HEK293T (cell line): ENCODE results near the gene MTREX.

Source experiments
- CTCF ChIA-PET: fragments of 350-600 bp; formaldehyde crosslinking; extraction: SDS; loops from one replicate; lab custom pipeline; 2021; ENCODE audit warnings: antibody characterized with exemption, inconsistent platforms; lab: Yijun Ruan, JAX
- POLR2A ChIA-PET: fragments of 350-600 bp; formaldehyde crosslinking; extraction: SDS; loops from one replicate; lab custom pipeline; 2020; ENCODE audit warnings: antibody characterized with exemption, inconsistent platforms; lab: Yijun Ruan, JAX
- DNase-seq: peaks from one replicate; pipeline ENCODE4 v3.0.0; 2012; ENCODE audit warnings: mixed read lengths; ENCODE audit errors: extremely low spot score
- ARNT ChIP-seq: fragments of 450-650 bp; IDR thresholded peaks from 2 replicates; pipeline ENCODE4 v1.6.1; 2017; ENCODE audit warnings: mild to moderate bottlenecking
- BHLHE40 ChIP-seq: fragments of 450-650 bp; IDR thresholded peaks from 2 replicates; pipeline ENCODE4 v1.6.1; 2016; ENCODE audit warnings: mild to moderate bottlenecking, moderate library complexity, borderline replicate concordance
- CTBP1 ChIP-seq: fragments of 450-650 bp; IDR thresholded peaks from 2 replicates; pipeline ENCODE4 v1.6.1; 2016; ENCODE audit warnings: borderline replicate concordance
- ELF4 ChIP-seq: fragments of 450-650 bp; IDR thresholded peaks from 2 replicates; pipeline ENCODE4 v1.6.1; 2017; ENCODE audit warnings: antibody characterized with exemption
- FOXA1 ChIP-seq: fragments of 450-650 bp; IDR thresholded peaks from 2 replicates; pipeline ENCODE4 v1.6.1; 2016; ENCODE audit warnings: mild to moderate bottlenecking
- FOXK2 ChIP-seq: fragments of 450-650 bp; IDR thresholded peaks from 2 replicates; pipeline ENCODE4 v1.6.1; 2016; ENCODE audit warnings: mild to moderate bottlenecking
- FOXM1 ChIP-seq: fragments of 450-650 bp; IDR thresholded peaks from 2 replicates; pipeline ENCODE4 v1.6.1; 2017; ENCODE audit warnings: mild to moderate bottlenecking, borderline replicate concordance
- HDGF ChIP-seq: fragments of 450-650 bp; IDR thresholded peaks from 2 replicates; pipeline ENCODE4 v1.6.1; 2017; ENCODE audit warnings: antibody characterized with exemption, borderline replicate concordance
- L3MBTL2 ChIP-seq: fragments of 450-650 bp; conservative IDR thresholded peaks from 2 replicates; pipeline ENCODE4 v1.6.1; 2016; ENCODE audit warnings: mild to moderate bottlenecking
- LEF1 ChIP-seq: fragments of 450-650 bp; IDR thresholded peaks from 2 replicates; pipeline ENCODE4 v1.6.1; 2017; ENCODE audit warnings: mild to moderate bottlenecking, borderline replicate concordance
- NFRKB ChIP-seq: fragments of 450-650 bp; IDR thresholded peaks from 2 replicates; pipeline ENCODE4 v1.6.1; 2016; ENCODE audit warnings: mild to moderate bottlenecking, moderate library complexity
- SP1 ChIP-seq: fragments of 450-650 bp; IDR thresholded peaks from 2 replicates; pipeline ENCODE4 v1.6.1; 2017
- SUZ12 ChIP-seq: fragments of 450-650 bp; IDR thresholded peaks from 2 replicates; pipeline ENCODE4 v1.6.1; 2016; ENCODE audit warnings: mild to moderate bottlenecking
- TARDBP ChIP-seq: fragments of 450-650 bp; IDR thresholded peaks from 2 replicates; pipeline ENCODE4 v1.6.1; 2016
- ZNF384 ChIP-seq: fragments of 450-650 bp; IDR thresholded peaks from 2 replicates; pipeline ENCODE4 v1.6.1; 2016
- TF ChIP-seq, protein P1 (sequence below): fragments of 450-650 bp; IDR thresholded peaks from 2 replicates; pipeline ENCODE4 v1.6.1; 2016

Gene MTREX

DNA sequence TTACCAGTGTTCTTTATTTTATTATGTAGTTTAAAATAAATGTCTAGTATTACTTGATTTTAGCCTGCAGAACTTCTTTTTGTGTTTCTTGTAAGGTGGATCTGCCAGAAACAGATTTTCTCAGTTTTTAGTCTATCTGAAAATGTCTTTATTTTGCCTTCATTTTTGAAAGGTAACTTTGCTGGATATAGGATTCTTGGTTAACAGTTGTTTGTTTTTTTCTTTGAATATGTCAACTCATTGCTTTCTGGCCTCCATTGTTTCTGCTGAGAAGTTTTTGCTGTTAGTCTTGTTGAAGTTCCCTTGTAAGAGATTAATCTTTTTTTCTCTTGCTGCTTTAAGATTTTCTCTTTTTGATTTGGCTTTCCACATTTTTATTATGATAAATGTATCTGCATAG, 75.5 kb downstream of the MTREX start:
- DNase-seq = no peak
- ChIA-PET POLR2A (no interaction called here), CTCF (no interaction called here)
- TF ChIP-seq ELF4 (no peak), FOXA1 (no peak), HDGF (no peak), ARNT (no peak), BHLHE40 (no peak), NFRKB (no peak), FOXM1 (no peak), FOXK2 (no peak), CTBP1 (no peak)
- TF ChIP-seq, protein P1, sequence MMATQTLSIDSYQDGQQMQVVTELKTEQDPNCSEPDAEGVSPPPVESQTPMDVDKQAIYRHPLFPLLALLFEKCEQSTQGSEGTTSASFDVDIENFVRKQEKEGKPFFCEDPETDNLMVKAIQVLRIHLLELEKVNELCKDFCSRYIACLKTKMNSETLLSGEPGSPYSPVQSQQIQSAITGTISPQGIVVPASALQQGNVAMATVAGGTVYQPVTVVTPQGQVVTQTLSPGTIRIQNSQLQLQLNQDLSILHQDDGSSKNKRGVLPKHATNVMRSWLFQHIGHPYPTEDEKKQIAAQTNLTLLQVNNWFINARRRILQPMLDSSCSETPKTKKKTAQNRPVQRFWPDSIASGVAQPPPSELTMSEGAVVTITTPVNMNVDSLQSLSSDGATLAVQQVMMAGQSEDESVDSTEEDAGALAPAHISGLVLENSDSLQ = no peak

DNA sequence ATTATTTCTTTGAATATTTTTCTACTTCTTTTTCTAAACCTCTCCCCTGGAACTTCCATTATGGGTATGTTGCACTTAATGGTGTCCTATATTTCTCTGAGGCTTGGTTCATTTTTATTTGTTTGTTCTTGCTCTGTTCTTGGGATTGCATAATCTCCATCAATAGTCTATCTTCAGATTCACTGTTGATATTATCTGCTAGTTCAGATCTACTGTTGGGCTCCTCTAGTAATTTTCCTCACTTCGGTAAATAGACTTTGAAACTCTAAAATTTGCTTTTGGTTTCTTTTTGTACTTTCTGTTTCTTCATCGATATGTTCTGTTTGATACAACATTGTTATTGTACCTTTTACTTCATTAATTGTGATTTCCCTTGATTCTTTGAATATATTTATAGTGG, 76.3 kb downstream of the MTREX start:
- ChIA-PET CTCF (no interaction called here), POLR2A (no interaction called here)
- no peak for TF ChIP-seq SP1
- TF ChIP-seq CTBP1 = no peak
- no peak for TF ChIP-seq ELF4
- TF ChIP-seq SUZ12 = no peak
- no peak for TF ChIP-seq FOXK2
- no peak for TF ChIP-seq TARDBP
- TF ChIP-seq FOXA1 = no peak
- no peak for TF ChIP-seq ZNF384
- TF ChIP-seq LEF1 = no peak
- TF ChIP-seq, protein P1 = no peak
- TF ChIP-seq L3MBTL2 = no peak
- TF ChIP-seq BHLHE40 = no peak
- no peak for DNase-seq

DNA sequence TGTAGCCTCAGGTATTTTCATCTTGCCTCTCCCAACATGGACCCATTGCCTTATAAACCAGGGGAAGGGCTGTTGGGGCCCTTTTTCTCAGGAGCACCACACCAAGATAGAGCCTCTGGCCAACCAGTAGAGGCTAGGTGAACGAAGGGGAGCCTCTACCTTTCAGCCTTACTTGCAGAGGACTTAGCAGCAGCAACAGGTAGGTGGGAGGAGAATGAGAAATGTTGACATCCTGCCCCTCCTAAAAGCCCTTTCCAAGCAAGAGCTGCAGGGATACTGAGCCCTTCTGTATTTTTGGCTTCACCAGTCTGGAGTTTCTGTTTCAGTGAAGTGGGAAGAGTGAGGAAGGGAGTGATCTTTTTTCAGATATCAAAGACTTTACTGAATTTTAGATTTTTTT, 77.4 kb downstream of the MTREX start:
- TF ChIP-seq TARDBP = no peak
- TF ChIP-seq ZNF384 = no peak
- no peak for TF ChIP-seq LEF1
- no peak for TF ChIP-seq FOXK2
- no peak for TF ChIP-seq SUZ12
- TF ChIP-seq ELF4 = no peak
- TF ChIP-seq FOXA1 = no peak
- TF ChIP-seq NFRKB = no peak
- ChIA-PET CTCF (no interaction called here), POLR2A (no interaction called here)
- no peak for DNase-seq

DNA sequence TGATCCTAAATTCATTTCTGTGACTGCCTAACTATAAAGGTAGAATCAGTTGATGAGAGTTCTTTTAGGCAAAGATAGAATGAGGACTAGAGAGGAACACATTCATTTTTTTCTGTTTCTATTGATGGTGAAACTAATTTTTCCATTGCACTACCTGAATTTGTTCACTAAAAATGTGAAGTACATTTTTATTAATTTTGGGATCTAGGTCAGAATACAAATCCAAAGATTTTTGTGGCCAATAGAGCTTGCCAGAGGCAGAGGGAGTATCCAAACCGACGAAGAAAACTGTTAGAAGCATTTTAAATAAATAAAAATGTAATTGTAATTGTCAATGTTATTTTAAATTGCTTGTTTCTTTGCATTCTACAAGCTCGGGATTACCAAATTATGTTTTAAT, 78.1 kb downstream of the MTREX start:
- DNase-seq = no peak
- TF ChIP-seq HDGF (no peak), SP1 (no peak), LEF1 (no peak), FOXM1 (no peak), TARDBP (no peak), ARNT (no peak), BHLHE40 (no peak), FOXK2 (no peak), NFRKB (no peak), L3MBTL2 (no peak), ZNF384 (no peak), CTBP1 (no peak), ELF4 (no peak), FOXA1 (no peak), SUZ12 (no peak)
- TF ChIP-seq, protein P1 = no peak
- POLR2A ChIA-PET = no interaction called here
- CTCF ChIA-PET = no interaction called here

DNA sequence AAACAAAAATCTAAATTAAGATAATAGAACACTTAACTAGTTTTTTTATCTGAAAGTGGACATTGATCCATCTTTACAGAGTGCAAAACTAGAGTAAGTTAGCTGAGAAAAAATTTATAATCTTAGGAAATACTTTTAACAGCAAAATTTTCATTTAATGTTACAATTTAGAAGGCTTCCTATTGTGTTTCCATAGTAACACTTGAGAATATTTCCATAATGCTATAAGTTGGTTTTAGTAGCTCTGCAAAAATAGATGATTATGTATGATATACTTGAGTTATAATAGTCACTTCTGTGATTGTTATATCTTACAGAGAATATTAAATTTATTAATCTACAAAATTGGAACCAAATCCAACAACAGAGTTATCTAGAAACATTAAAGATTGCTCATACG, 78.6 kb downstream of the MTREX start:
- DNase-seq = no peak
- POLR2A ChIA-PET = no interaction called here
- CTCF ChIA-PET = no interaction called here
- no peak for TF ChIP-seq ZNF384
- TF ChIP-seq L3MBTL2 = no peak
- TF ChIP-seq ARNT = no peak
- no peak for TF ChIP-seq HDGF
- no peak for TF ChIP-seq FOXM1
- TF ChIP-seq SUZ12 = no peak
- no peak for TF ChIP-seq FOXK2
- TF ChIP-seq NFRKB = no peak
- no peak for TF ChIP-seq TARDBP
- no peak for TF ChIP-seq LEF1
- TF ChIP-seq, protein P1 = no peak
- no peak for TF ChIP-seq FOXA1
- TF ChIP-seq ELF4 = no peak
- no peak for TF ChIP-seq CTBP1
- TF ChIP-seq BHLHE40 = no peak
- no peak for TF ChIP-seq SP1

DNA sequence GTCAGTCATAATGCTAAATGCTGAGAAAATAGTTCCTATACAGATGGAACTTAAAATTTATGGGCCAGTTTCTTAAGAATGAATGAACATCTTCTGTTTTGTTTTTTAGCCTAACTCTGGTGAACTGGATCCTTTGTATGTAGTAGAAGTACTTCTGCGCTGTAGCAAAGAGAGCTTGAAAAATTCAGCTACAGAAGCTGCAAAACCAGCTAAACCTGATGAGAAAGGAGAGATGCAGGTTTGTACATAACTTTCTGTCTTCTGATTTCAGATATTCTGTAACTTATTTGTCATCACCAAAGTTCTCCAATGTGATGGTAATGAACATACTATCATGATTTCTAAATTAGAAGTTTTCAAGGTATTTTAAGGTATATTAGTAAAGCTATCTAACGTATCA, 80.1 kb downstream of the MTREX start:
- POLR2A ChIA-PET = no interaction called here
- no peak for TF ChIP-seq FOXM1
- CTCF ChIA-PET = interaction anchor here (0.5 kb wide), 1 partner anchor 58 kb away, joined by 5 read pairs; no protein-coding TSS in a partner anchor
- DNase-seq = no peak
